ENCODE data around the gene LIN9. TPM values are rescaled to one million over a fixed set of nuclear protein-coding genes. Genes with fewer than 3 reads are reported as not detected.
"Not testable (repeated sequence)": the region's sequence is repeated elsewhere in the genome, so short reads cannot be mapped to it uniquely, and the experiment has no call there.

Gene LIN9
- total RNA-seq, 1 donor from 2014 or later = 0.43 TPM

DNA sequence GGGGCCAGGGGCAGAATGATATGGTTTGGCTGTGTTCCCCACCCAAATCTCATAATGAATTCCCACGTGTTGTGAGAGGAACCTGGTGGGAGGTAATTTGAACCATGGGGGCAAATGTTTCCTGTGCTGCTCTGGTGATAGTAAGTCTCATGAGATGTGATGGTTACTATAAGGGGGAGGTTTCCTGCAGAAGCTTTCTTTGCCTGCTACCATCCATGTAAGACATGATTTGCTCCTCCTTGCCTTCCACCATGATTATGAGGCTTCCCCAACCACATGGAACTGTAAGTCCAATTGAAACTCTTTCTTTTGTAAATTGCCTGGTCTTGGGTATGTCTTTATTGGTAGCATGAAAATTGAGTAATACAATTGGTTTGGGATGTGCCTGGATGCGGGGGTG, 33.7 kb upstream of the LIN9 start:
- Histone ChIP-seq H3K27ac (no peak overlapping the region), H3K4me1 (no peaks in the 10 kb centered on the region), H3K9me3 (no peaks in the 10 kb centered on the region), H3K27me3 (no peaks in the 10 kb centered on the region), H3K4me3 (no peak overlapping the region), H3K36me3 (no peaks in the 10 kb centered on the region)
- TF ChIP-seq, protein P1, sequence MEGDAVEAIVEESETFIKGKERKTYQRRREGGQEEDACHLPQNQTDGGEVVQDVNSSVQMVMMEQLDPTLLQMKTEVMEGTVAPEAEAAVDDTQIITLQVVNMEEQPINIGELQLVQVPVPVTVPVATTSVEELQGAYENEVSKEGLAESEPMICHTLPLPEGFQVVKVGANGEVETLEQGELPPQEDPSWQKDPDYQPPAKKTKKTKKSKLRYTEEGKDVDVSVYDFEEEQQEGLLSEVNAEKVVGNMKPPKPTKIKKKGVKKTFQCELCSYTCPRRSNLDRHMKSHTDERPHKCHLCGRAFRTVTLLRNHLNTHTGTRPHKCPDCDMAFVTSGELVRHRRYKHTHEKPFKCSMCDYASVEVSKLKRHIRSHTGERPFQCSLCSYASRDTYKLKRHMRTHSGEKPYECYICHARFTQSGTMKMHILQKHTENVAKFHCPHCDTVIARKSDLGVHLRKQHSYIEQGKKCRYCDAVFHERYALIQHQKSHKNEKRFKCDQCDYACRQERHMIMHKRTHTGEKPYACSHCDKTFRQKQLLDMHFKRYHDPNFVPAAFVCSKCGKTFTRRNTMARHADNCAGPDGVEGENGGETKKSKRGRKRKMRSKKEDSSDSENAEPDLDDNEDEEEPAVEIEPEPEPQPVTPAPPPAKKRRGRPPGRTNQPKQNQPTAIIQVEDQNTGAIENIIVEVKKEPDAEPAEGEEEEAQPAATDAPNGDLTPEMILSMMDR (IDR thresholded peaks at IDR 0.05) = no peak
- DNase-seq (ENCODE audit: low spot score in 2 of 2) = no peak
- intact Hi-C loops (cut with DNase I) = no loop called here

DNA sequence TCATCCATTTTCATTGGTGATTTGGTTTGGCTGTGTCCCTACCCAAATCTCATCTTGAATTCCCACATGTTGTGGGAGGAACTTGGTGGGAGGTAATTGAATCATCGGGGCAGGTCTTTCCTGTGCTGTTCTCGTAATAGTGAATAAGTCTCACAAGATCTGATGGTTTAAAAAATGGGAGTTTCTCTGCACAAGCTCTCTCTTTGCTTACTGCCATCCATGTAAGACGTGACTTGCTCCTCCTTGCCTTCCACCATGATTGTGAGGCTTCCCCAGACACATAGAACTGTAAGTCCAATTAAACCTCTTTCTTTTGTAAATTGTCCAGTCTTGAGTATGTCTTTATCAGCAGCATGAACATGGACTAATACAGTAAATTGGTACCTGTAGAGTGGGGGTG, 31.1 kb upstream of the LIN9 start:
- H3K9me3 ChIP-seq; DNase-seq (ENCODE audit: low spot score in 2 of 2); H3K27ac ChIP-seq; H3K27me3 ChIP-seq; H3K4me1 ChIP-seq; H3K36me3 ChIP-seq; H3K4me3 ChIP-seq; intact Hi-C loops (cut with DNase I): not testable (repeated sequence)

DNA sequence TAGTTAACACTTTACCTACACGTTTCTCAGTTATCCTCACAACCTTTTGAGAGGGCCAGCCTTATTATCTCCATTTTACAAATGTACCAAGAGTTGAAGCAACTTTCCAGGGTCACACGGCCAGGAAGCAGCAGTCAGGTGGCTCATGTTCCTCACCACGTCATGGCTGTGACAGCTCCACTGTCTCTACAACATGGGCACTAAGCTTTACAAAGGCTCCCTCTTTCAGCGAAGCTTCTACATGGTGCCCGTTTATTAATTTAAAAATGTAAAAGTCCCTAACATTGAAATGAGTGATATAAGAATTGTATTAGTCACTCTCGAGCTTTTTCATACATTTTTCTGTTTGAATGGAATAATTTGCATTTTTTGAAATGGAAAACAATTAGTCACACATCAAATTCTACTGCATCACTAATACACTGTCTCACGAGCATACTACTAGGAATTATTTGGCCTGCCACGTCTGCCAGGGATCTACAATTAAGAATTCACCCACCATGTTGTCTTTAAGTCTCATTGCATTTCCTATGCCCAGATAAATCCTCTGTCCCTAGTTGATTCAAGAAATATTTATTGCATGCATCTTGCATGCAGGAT, 28.4 kb upstream of the LIN9 start:
- intact Hi-C loops (cut with DNase I) = no loop called here
- H3K27ac ChIP-seq = no peak overlapping the region
- no peak overlapping the region for H3K4me3 ChIP-seq
- H3K9me3 ChIP-seq = no peaks in the 10 kb centered on the region
- TF ChIP-seq, protein P1 (IDR thresholded peaks at IDR 0.05) = no peak
- no peaks in the 10 kb centered on the region for H3K4me1 ChIP-seq
- DNase-seq (ENCODE audit: low spot score in 2 of 2) = no peak
- H3K27me3 ChIP-seq = no peaks in the 10 kb centered on the region
- no peaks in the 10 kb centered on the region for H3K36me3 ChIP-seq

DNA sequence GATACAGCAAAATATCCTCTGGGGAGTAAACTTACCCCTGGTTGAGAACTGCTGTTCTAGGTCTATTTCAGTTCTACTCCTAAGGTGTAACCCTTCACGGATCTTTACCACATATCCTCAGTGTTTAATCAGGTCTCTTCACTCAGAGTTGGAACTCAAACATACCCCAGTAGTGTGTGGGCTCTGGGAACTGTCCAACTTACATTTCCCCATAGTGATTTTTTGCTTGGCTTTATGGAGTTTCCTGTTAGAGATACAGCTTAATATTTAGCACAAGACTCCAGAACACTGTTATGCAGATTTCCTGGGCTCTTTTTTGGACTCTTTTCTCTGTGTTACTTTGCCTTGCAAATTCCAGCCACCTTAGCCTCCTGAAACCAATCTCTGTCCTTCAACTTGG, 26.7 kb upstream of the LIN9 start:
- Histone ChIP-seq H3K27me3 (no peaks in the 10 kb centered on the region), H3K36me3 (no peaks in the 10 kb centered on the region), H3K9me3 (no peaks in the 10 kb centered on the region), H3K4me3 (no peak overlapping the region), H3K27ac (no peak overlapping the region), H3K4me1 (no peaks in the 10 kb centered on the region)
- no peak for DNase-seq (ENCODE audit: low spot score in 2 of 2)
- intact Hi-C loops (cut with DNase I) = no loop called here
- TF ChIP-seq, protein P1 (IDR thresholded peaks at IDR 0.05) = no peak

DNA sequence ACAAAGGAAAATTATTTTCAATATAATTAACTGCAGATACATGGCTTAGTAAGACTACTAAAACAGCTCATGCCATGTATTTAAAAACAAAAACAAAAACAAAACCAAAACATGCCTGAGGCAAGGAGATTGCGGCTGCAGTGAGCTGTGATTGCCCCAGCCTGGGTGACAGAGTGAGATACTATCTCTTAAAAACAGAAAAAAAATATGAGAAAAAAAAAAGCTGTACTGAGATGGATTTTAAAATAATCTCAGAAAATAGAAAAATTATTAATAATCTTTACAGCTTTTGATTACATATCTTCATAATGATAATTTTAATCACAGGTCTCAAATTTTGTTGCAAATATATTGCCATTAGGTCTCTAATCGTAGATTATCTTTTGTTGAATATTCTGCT, 24.0 kb upstream of the LIN9 start:
- H3K4me3 ChIP-seq = peak overlapping the region in 1 of 2 donors; percentile 11
- no peaks in the 10 kb centered on the region for H3K9me3 ChIP-seq
- TF ChIP-seq, protein P1 (IDR thresholded peaks at IDR 0.05) = no peak
- no peaks in the 10 kb centered on the region for H3K4me1 ChIP-seq
- H3K27me3 ChIP-seq = no peaks in the 10 kb centered on the region
- DNase-seq (ENCODE audit: low spot score in 2 of 2) = no peak
- intact Hi-C loops (cut with DNase I) = no loop called here
- no peaks in the 10 kb centered on the region for H3K36me3 ChIP-seq
- H3K27ac ChIP-seq = no peak overlapping the region

DNA sequence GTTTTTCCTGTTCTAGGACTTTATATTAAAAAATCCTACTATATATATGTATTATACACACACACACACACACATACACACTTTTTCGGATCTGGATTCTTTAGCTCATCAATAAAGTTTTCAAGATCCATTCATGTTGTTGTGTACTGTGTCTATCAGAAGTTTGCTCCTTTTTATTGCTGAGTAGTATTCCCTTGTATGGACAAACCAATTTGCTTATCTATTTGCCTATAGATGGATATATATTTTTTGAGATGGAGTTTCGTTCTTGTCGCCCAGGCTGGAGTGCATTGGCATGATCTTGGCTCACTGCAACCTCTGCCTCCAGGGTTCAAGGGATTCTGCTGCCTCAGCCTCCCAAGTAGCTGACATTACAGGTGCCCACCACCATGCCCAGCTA, 20.3 kb upstream of the LIN9 start:
- H3K4me3 ChIP-seq = no peak overlapping the region
- no peak for DNase-seq (ENCODE audit: low spot score in 2 of 2)
- no peaks in the 10 kb centered on the region for H3K36me3 ChIP-seq
- intact Hi-C loops (cut with DNase I) = no loop called here
- no peaks in the 10 kb centered on the region for H3K4me1 ChIP-seq
- TF ChIP-seq, protein P1 (IDR thresholded peaks at IDR 0.05) = no peak
- no peak overlapping the region for H3K27ac ChIP-seq
- no peaks in the 10 kb centered on the region for H3K27me3 ChIP-seq
- no peaks in the 10 kb centered on the region for H3K9me3 ChIP-seq
